CD4-positive, alpha-beta T cell treated with Interleukin-17A for 1 hour (primary cell): ENCODE data around the gene COL18A1.

ENCODE experiments used
- DNase-seq: peaks from one replicate; pipeline ENCODE4 v3.0.0-alpha.2; 2020

The COL18A1 gene

DNA sequence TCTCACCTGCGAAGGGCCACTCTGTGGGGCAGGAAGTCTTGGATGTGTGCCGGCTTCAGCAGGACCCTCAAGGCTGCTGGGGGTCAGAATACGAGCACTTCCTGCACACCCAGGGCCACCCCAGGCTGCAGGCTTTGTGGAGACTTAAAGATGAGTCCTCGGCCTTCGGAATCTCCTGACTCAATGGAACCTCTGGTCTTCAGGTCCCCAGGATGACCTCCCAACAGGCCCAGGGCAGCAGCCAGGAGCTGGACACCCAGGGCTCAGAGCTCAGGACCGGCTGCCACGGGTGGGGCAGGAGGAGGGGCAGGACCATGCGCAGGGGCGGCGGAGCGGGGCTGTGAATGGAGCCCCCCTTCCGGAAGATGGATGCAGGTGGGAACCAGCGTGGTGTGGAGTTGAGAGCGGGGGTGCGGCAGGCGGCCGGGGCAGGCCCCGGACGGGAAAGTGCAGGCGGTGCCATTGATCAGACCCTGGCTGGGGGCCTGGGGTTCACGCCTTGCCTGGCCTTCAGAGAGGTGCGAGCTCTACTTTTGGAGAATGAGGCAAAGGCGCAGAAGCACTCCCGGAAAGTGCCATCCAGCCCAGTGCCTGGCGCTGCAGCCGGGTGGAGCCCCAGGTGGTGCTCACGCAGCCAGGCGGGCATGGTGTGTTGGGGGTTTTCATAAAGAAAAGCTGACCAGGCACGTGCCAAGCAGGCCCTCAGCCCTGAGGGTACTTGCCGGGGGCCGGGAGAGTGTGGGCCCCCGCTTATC lies 10.4 kb downstream of the COL18A1 start:
- no peak for DNase-seq

DNA sequence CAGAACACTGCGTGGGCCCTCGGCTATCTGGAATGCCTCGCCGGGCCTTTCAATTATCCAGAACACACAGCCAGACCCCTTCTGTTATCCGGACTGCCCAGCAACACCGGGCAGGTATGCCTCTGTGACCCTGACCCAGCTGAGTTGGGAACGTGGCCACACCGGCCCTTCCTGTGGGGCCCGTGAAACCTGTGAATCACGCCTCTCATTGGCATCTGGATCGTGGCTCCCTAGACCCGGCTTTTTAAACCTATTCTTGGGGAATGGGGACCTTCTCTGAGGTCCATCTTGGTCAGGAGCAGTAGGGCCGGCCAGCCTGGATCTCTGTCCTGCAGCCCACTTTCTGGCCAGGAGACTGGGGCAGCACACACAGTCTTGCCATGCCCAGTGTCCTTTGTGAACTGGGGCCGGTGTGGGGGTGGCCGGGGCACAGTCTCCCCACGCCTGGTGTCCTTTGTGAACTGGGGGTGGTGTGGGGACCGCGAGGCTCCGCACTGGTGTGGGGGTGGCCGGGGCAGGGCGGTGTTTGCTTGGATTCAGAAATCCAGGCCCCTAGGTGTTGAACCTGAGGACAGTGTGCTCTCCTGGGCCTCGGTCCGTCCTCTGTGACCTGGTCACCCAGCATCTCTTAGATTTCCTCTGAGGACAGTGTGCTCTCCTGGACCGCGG lies 11.1 kb downstream of the COL18A1 start:
- no peak for DNase-seq

DNA sequence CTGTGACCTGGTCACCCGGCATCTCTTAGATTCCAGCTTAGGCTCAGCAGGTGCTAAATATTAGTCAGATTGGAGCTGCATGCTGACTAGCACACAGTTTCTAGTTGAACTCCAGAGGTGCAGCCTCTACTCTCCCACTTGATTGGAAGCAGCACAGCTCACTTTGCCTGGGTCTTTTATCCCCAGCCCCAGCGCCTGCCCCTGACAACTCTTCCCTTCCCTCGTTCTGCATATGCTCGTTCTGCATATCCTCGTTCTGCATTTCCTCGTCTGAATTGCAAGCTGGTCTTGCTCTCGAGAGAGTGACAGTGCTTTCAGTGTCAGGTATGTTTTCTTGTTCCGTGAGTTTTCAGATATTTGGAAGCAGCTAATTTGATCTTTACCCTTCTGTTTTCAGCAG lies 11.7 kb downstream of the COL18A1 start:
- DNase-seq, result no peak

DNA sequence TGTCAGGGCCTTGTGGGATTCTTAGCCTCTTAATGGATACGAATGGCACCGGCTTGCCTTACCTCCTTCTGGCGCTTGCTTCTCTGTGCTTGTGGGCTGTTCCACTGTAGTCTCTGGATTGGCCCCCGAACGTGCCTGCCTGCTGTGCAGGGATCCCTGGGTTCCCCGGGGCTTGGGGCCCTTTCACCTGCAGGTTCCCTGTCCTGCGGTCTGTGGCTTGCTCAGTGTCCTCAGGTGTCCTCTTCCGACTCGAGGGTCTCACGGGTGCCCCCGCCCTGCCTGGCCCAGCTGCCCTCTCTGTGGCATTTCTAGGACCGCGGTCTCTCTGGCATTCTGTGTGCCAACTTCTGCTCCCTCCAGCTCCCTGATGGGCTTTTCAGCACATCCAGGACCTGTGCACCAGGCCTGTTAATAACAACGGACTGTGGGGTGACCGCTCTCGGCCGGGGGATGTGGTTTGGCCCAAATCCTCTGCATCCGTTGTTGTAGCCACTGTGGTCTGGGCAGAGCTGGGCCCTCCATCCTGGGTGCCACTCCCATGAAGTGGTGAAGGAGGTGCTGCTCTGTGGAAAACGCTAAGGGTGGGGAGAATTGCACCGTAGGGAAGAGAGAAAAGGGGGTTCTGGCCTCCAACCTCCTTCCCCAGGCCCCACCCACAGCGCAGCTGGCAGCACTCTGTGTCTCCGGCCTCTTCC lies 12.4 kb downstream of the COL18A1 start:
- DNase-seq, result no peak

DNA sequence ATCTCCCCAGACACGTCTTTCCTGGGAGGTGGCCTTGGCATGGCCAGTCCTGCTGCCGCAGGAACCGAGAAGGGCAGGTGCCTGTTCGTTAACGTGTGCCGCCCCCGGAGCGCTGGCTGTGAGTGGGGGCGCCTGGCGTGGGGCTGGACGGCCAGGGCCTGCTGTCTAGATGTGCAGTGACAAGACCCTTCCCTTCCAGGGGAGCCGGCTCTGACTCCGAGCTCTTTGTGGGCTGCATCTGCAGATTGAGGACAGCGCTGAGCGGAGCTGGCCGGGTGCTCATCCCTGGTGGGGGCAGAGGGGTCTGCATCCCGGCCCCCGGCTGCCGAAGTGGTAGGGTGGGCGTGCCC lies 13.0 kb downstream of the COL18A1 start:
- no peak for DNase-seq

DNA sequence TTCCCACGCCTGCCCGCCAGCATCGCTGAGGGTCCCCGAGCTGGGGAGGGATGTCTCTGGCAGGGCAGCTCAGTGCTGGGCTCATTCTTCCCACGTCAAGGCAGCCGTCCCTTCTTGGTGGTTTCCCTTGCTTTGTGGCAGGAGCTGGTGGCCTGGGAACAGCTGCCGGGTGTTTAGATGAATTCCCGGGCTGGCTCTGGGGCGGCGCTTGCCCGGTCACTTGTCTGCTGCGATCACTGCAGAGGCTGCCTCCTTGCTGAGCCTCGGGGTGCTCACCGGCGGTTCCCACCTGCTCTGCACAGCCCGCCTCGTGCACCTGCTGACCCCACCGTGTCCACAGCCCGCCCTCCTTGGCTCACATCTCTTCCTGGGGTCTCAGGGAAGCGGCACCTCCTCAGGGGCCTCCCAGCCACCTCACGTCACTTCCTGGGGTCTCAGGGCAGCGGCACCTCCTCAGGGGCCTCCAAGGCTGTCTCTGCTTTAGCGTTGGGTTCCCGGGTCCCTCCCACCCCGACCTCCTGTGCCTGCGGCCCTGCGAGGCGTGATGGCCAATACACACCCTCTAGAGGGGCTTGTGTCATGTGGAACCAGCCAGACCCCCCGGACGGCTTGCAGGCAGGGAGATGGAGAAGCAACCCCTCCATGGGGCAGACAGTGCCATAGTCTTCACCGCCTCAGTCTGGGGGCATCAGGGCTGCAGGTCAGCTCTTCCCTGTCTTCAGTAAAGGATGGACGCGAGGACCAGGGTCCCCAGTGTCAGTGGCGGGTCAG lies 13.5 kb downstream of the COL18A1 start:
- no peak for DNase-seq

DNA sequence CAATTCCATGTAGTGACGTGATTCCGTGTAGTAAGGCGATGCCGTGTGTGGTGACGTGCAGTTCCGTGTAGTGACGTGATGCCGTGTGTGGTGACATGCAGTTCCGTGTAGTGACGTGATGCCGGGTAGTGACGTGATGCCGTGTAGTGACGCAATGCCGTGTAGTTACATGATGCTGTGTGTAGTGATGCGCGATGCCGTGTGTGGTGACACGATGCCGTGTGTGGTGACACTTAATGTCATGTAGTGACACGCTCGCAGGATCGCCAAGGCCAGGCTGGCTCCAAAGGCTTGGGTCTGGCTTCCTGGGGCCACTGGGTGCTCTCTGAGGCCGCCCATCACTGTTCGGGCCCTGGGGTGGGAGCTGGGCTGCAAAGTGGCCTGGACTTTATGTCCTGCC lies 14.2 kb downstream of the COL18A1 start:
- no peak for DNase-seq

DNA sequence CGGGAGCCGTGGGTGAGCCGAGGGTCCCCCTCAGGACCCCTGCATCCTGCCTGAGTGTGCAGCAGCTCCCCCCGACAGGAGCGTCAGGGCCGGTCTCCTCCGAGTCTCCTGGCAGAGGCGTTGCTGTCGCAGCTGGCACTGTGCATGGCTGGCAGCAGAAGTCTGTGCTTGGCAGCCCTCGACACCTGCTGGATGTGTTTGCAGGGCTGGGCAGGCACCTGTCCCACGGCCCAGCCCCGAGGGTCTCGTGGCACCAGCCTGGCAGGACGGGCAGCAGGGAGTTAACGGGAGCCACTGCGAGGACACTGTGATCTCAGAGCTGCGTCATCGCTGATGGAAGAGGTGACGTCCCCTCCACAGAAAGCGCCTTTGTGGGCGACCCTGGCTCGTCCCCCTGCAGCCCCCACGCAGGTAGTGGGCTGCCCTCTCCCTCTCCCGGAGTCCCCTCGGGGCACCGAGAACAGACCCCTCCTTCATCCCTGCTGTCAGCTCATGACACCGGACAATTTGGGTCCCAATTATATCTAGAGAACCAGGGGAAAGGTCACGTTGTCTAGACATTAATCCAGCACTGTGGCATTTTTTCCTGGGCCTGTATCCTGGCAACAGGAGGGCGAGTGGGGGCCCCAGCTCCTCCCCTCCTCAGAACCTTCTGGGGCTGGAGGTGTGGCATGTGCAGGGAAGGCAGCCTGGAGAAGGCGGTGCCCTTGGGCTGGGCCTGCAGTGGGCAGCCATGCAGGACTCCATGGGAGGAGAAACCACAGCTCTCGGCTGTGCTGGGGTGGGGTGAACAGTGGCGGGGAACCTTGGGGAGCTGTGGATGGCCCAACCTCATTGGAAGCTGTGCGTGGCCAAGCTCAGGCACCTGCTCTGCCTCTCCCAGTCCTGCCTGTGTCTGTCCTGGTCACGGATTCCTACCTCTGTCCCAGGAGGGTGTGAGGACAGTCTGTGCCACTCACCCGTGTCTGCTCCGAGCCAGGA lies 15.4 kb downstream of the COL18A1 start:
- DNase-seq, result no peak

DNA sequence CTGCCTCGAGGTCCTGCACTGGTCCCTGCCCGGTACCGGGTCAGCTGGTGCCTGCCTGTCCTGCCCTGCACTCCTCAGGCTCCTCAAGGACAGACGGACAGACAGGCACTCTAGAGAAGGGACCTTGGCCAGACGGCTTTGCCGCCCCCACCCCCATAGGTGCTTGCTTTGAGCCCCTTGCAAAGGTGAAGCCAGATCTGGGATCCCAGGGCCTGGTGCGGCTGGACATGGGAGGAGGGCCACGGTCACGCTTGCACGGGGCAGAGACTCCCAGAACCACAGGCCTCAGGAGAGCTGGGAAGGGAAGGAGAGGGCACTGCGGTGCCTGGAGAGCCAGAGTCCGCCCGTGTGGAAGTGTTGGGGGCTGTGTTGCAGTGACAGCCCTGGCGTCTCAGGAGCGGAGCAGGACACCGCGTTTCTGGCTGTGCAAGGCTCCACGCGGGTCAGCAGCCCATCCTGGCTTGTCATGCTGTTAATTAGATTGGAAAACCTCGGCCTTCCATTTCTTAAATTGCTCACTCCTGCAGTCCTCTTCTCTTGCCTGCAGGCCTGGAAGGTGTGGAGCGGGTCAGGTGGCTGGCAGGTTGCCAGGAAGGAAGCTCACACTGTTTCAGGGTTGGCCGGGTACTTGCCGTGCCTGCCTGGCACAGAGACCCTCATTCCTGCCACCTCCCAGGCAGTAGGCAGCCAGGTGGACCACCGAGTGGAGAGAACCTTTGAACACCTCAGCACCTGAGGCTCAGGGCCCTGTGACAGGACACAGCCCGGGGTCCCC lies 16.3 kb downstream of the COL18A1 start:
- DNase-seq, result no peak

DNA sequence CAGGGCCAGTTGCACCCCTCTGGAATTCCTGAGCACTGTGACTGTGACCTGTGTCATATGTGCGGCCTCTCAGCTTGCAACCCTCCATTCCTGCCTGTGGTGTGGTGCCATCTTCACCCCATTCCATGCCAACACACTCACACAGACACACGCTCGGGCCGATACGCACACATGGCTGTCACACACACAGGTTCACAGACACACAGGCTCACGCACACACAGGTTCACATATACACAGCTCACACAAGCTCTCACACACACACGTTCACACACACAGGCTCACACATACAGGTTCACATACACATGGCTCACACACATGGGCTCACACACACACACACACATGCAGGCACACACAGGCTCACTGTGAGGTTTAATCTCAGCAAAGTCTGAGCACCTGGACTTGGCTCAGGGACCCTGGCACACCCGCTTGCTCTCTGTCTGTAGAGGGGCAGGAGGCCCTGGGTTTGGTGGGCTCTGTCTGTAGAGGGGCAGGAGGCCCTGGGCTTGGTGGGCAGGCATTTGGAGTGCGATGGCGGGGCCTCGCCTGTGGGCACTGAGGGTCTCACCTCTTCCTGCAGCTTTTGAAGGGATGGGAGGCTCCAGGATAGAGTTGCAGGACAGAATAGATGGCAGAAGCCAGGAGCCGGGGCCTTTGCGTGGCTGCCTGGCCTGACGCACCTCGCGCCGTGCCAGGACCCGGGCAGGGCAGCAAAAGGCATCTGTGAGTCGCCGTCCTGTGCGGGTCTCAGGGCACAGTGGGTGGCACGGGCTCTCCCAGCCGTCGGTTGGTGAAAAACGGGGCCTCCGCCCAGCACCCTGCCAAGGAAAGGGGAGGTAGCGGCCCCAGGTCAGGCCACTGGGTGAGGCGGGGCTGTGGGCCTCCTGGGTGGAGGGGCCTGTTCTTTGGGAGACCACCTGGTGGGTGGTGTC lies 17.1 kb downstream of the COL18A1 start:
- DNase-seq, result no peak

DNA sequence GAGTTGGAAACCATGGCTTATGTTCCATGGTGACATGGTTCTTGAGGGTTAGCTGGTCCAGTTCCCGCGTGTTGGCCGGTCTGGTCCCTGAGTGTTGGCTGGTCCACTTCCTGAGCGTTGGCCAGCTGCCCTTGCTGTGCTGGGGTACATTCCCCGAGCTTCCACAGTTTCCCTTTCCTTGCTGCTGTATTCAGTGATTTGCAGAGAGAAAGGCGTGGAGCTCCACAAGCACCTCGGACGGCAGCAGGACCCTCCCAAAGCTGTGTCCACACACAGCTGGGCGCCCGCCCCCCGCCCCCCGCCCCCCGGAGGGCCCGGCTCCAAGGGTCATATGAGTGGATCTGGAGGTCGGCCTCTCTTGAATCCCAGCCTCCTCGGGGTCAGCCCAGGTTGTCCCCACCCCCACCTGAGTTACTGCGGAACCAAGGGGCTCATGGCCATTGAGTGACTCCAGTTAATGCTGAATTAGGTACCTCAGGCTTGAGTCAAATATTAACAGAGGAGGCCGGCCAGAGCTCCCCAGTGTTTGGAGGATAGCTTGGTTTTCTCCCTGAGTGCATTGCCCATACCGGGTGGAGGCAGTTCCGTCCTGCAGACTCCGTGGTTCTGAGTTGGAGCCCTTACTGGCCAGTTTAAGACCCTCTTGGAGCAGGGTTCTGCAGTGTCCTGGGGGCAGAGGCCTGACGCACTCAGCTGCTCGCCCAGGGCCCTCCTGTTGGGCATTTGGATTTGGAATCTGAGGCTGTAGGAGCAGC lies 18.4 kb downstream of the COL18A1 start:
- DNase-seq, result no peak

DNA sequence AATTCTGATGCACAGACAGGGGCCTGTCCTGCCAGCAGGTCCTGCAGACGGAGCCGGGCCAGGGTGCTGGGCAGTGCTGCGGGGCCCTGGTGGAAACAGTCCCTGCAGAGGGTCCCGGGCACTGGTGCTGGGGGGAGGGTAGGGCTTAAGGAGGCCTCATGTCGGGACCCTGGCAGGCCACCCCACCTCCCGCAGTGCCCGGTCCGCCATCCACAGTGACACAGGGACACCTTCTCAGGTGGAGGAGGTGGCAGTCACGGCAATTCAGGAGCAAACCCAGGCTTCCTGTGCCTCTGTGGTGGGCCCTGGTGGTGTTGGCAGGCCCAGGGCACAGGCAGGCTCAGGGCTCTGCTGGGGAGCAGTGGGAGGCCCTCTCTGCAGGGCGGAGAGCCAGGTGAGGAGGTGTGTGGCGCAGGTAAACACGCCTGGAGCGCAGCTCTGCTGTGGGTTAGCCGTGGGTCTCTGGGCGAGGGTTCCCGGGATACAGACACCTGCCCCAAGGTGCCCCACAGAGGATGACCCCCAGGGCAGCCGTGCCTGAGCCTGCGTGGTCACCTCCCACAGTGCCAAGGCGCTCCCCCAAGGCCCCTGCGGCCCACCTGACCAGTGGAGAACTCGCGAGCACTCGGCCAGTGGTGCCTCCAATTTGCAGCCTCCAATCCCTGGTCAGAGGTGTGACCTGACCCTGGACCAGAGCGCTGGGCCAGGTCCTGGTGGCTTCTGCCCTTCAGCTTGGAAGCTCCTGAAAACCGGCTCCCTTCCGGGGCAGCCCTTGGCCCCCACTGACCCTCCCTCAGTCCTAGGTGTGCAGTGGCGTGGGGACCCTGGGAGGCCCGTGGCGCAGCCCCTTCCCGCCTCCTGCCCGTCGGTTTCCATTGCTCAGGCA lies 19.2 kb downstream of the COL18A1 start:
- no peak for DNase-seq

DNA sequence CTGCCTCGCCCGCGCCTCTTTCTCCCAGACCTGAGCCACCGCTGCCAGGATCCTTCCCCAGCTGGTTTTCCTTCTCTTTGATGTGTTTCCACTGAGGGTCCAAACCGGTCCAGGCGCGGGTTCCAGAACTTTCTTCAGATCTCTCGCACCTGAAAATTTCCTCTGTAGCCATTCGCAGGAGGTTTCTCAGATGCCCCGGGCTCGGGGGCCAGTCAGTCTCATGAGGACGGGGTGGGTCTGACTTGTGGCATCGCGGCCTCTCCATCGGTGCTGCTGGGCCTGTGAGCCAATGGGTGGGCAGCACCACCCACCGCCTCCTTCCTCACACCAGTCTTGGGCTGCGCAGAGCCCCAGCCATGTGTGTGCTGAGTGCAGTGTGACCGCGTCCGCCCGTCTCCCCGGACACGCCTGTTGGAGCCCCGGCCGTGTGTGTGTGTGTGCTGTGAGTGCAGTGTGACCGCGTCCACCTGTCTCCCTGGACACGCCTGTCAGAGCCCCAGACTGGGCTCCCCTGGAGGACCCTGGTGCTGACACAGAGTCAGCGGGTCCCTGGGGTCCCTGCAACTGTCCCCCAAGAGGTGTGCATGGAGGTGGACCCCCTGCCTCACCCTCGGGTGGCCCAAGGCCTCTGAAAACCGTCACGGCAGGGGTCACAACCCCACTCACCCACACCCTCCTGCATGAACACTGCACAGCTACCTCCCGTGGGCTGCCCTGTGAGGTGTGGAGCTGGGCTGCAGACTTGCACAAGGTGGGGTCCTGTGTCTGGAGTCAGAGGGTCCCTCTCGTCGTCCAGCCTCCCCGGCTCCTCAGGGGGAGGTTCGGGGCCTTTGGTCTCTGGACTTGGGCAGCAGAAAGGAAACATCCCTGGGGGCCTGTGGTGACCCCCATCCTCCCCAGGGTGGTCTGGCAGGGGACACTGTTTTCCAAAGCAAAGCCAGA lies 20.2 kb downstream of the COL18A1 start:
- no peak for DNase-seq

DNA sequence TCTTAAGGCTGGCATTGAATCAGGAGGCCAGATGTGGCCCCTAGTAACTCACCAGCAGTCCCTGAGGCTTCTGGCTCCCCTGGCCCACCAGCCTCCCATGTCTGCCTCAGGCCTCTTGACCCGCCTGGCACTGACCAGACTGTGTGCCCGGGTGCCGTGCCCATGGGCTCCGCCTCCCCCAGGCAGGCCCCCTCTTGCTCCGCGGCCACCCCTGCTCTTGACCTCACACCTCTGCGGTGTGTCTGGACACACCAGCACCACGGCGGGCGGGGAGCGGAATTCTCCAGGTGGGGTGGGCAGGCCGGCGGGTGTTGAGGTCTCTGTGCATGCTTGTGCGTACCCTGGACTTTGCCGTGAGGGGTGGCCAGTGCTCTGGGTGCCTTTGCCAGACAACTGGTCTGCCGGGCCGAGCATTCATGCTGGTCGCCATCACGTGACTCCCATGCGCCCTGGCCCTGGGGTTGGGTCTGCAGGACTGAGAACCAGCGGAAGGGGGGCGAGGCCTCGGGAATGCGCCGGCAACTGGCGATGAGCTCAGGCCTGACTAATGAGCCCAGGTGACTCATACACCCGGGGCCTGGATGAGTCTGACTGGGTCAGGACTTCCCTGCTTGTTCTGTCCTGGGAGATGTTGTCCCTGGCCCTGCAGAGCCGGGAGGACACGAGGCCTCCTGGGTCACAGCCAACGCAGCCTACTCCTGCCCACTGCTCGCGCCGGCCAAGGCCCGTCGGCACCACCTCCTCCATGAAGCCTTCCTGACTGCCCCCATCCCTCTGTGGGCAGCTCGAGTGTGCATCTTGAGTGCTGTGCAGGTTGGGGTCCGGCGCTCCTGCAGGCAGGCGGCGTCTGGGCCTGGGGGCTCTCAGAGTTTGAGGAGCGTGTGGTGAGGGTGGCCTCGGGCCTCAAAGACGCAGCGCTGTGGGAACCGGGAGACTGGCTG lies 22.6 kb downstream of the COL18A1 start:
- no peak for DNase-seq

DNA sequence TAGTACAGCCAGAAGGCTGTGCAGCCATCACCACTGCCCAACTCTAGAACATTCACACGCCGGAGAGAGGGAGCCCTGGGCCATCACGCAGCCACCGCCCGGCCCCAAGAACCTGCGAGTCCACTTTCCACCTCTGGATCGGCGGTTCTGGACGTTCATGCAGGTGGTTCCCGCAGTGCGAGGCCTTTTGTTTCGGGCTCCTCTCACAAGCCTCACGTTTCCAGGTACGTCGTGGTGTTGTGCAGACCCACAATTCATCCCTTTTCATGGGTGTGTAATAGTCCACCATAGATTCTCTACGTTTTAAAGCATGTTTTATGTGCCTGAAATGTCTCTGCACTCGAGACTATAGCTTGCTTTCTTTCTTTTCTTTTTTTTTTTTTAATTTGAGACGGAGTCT lies 23.6 kb downstream of the COL18A1 start:
- no peak for DNase-seq
